Kidney (tissue), 14 donors: ENCODE results near the gene C1QTNF1. TPM values are rescaled to one million over a fixed set of nuclear protein-coding genes. Genes with fewer than 3 reads are reported as not detected.

Source experiments
- DNase-seq, 5 donors: peaks; one replicate each; pipeline ENCODE4 v3.0.0-alpha.2; 2013 to 2020
- FAIRE-seq: peaks from 2 replicates; lab custom pipeline; 2012; peaks lifted over from hg19 to GRCh38; lab: Jason Lieb, UNC
- H3K27ac ChIP-seq, 2 donors: one replicate each; pipeline ENCODE4 v1.7.0; 2013; ENCODE audit warnings: low read depth in 2 of 2, low read length in 2 of 2, inconsistent platforms in 1 of 2
- H3K27me3 ChIP-seq: one replicate; pipeline ENCODE4 v1.7.1; 2013; ENCODE audit warnings: low read length, inconsistent platforms; ENCODE audit not compliant: control insufficient read depth, insufficient read depth
- H3K36me3 ChIP-seq, 3 donors: one replicate each; pipeline versions ENCODE4 v1.7.0 to v1.7.1; 2013; ENCODE audit warnings: low read length in 3 of 3, control low read depth in 1 of 3, inconsistent platforms in 1 of 3; ENCODE audit not compliant: insufficient read depth in 3 of 3, control insufficient read depth in 2 of 3
- H3K4me1 ChIP-seq, 3 donors: one replicate each; pipeline versions ENCODE4 v1.7.0 to v1.7.1; 2013; ENCODE audit warnings: low read length in 3 of 3, inconsistent platforms in 1 of 3, low read depth in 1 of 3; ENCODE audit not compliant: control insufficient read depth in 2 of 3, insufficient read depth in 2 of 3
- H3K4me3 ChIP-seq, 3 donors: one replicate each; pipeline versions ENCODE4 v1.7.0 to v1.8.1; 2013; ENCODE audit warnings: low read length in 3 of 3, control low read depth in 1 of 3, inconsistent platforms in 1 of 3
- H3K9ac ChIP-seq, 3 donors: one replicate each; pipeline versions ENCODE4 v1.7.0 to v1.7.1; 2013; ENCODE audit warnings: low read length in 3 of 3, control low read depth in 1 of 3, inconsistent platforms in 1 of 3
- H3K9me3 ChIP-seq, 3 donors: one replicate each; pipeline versions ENCODE4 v1.7.0 to v1.7.1; 2013; ENCODE audit warnings: low read length in 3 of 3, control low read depth in 1 of 3, inconsistent platforms in 1 of 3; ENCODE audit not compliant: control insufficient read depth in 2 of 3, insufficient read depth in 1 of 3
- intact Hi-C: fragments of 100-400 bp; cut with DNase I; formaldehyde crosslinking; loops from one replicate; pipeline ENCODE4 v1.11.1; 2022
- polyA plus RNA-seq: library from polyadenylated mRNA; stranded (reverse); fragments of 350-450 nt; fragmentation: Illumina TruSeq; extraction: RNeasy Lipid Tissue Mini Kit (QIAGEN cat#74804); gene quantifications from one replicate; pipeline ENCODE4 v1.2.3, GENCODE V29; 2014; ENCODE audit warnings: low read depth, low replicate concordance; ENCODE audit not compliant: insufficient read depth
- total RNA-seq: library from RNA; stranded (reverse); fragmentation: NEBNext Ultra II Directional; extraction: Animal tissue kit (Norgen Biotek cat#: 25700); gene quantifications from one replicate; pipeline ENCODE4 v1.2.1, GENCODE V29; 2021
- TF ChIP-seq, protein P1 (sequence below): IDR thresholded peaks from 3 replicates; pipeline ENCODE4 v1.5.1; 2012; ENCODE audit warnings: mild to moderate bottlenecking, moderate library complexity, borderline replicate concordance; ENCODE audit not compliant: insufficient read depth; ENCODE audit errors: extremely low read depth
- donor health status: control.
- donor health status: control.
- donor health status: control.
- donor health status: control.
- donor health status: control.
- donor health status: DM: yes; HTN: yes; CAD: no.
- donor health status: Normal renal cell carcinoma (clear cell type).

C1QTNF1 gene
- total and polyA plus RNA-seq, 2 donors from 2014 or later, result 18.0 to 65.2 TPM

DNA sequence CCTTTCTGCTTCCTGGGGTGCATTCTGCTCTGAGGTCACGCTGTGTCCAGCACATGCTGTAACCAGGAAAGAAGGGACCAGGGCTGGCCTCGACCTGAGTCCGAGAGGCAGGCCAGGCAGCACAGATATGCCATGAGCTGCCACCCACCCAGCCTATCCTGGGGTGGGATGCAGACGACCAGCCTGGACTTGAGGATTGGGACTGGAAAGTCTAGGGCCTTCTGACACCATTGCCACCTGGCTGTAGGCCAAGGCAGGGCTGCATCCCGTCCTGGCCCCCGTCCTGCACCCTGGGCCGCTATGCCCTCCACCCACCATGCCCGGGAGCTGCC lies 65.0 kb downstream of the C1QTNF1 start:
- H3K9me3 ChIP-seq, result no peaks in the 10 kb centered on the region
- TF ChIP-seq, protein P1, sequence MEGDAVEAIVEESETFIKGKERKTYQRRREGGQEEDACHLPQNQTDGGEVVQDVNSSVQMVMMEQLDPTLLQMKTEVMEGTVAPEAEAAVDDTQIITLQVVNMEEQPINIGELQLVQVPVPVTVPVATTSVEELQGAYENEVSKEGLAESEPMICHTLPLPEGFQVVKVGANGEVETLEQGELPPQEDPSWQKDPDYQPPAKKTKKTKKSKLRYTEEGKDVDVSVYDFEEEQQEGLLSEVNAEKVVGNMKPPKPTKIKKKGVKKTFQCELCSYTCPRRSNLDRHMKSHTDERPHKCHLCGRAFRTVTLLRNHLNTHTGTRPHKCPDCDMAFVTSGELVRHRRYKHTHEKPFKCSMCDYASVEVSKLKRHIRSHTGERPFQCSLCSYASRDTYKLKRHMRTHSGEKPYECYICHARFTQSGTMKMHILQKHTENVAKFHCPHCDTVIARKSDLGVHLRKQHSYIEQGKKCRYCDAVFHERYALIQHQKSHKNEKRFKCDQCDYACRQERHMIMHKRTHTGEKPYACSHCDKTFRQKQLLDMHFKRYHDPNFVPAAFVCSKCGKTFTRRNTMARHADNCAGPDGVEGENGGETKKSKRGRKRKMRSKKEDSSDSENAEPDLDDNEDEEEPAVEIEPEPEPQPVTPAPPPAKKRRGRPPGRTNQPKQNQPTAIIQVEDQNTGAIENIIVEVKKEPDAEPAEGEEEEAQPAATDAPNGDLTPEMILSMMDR, result no peak
- intact Hi-C loops, result no loop called here
- H3K27ac ChIP-seq, result no peak overlapping the region
- no peak overlapping the region for H3K4me3 ChIP-seq
- H3K4me1 ChIP-seq, result no peaks in the 10 kb centered on the region
- H3K36me3 ChIP-seq, result peaks cover 0 to 2% (median 0%) of the 10 kb centered on the region in 3 donors
- FAIRE-seq, result no peak
- no peak overlapping the region for H3K9ac ChIP-seq
- no peaks in the 10 kb centered on the region for H3K27me3 ChIP-seq
- no peak for DNase-seq

DNA sequence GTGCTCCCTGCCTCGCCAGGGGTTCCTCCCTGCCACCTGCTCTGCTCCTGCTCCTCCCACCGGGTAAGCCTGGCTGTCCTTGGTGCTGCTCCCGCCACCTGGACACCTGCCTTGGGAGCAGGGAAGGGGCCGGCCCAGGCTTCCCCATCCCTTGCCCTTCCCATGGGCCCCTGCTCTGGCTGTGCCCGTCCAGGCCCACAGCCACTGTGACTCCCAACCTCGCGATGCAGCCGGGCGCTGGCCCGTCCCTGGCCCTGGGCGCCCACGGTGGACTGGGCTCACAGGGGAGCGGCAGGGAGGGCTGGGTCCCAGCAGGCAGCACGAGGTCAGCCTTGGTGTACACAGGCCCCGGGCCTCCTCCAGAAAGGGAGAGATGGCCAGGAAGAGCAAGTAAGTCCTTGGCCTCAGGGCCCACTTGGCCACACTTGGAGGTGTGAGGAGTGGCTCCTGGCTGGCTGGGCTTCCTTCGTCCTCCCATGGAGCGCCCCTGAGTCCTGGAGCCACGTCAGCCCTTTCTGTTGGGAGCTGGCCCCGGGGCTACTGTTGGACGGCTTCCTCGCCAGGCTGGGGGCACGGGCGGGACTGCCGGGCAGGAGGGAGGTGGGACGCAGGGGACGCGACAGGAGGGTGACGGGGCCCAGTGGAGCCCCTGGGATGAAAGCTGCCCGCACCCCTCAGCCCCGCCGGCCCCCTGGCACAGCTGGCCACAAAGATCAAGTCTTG lies 65.9 kb downstream of the C1QTNF1 start:
- Histone ChIP-seq H3K9ac (no peak overlapping the region), H3K36me3 (peaks cover 0 to 2% (median 0%) of the 10 kb centered on the region in 3 donors), H3K9me3 (no peaks in the 10 kb centered on the region), H3K27ac (no peak overlapping the region), H3K4me1 (no peaks in the 10 kb centered on the region), H3K27me3 (no peaks in the 10 kb centered on the region), H3K4me3 (no peak overlapping the region)
- TF ChIP-seq, protein P1, result no peak
- intact Hi-C loops, result loop anchor here (5.0 kb wide), 1 partner anchor 302 kb away; no protein-coding TSS in a partner anchor
- DNase-seq, result peak in 1 of 5 donors; percentile 75
- FAIRE-seq, result no peak

DNA sequence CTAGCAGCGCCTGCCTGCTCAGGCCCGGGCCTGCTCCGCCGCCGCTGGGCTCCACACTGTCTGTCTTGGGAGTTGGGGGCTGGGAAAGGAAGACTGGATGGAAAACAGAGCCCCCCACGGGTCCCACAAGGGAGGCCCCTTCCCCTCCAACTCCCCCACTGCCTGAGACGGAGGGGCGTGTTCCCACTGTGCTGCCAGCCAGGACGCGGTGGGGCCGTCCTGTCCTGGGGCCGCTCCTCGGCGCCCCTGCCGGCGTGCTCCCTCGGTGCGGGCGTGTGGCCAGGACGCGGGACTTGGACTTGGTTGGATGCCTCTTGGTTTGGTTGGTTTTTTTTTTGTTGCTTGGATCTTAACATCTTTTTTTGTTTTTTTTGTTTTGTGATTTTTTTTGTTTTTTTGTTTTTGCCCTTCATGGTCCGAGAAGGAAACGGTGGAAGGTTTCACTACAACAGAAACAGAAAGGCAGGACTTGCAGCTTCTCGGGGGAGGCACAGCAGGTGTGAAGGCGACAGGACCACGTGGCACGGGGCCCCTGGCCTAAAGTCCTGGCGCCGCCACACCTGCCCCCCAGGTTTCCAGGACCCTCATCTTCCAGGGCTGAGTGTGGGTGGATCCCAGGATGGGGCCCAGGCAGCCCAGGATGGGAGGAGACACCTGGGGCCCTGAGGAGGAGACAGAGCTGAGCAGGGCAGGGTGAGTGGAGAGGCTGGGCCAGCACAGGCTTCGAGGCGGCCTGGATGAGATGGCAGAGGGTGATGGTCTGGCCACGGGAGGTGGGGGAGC lies 66.7 kb downstream of the C1QTNF1 start:
- no peak overlapping the region for H3K27ac ChIP-seq
- peak in 4 of 5 donors; percentile 69 to 83 (median 76) for DNase-seq
- peaks cover 0 to 2% (median 0%) of the 10 kb centered on the region in 3 donors for H3K36me3 ChIP-seq
- no peak for FAIRE-seq
- no peaks in the 10 kb centered on the region for H3K4me1 ChIP-seq
- intact Hi-C loops, result loop anchor here (5.0 kb wide), 1 partner anchor 302 kb away; no protein-coding TSS in a partner anchor
- no peak overlapping the region for H3K4me3 ChIP-seq
- TF ChIP-seq, protein P1, result no peak
- H3K9ac ChIP-seq, result no peak overlapping the region
- no peaks in the 10 kb centered on the region for H3K9me3 ChIP-seq
- no peaks in the 10 kb centered on the region for H3K27me3 ChIP-seq
